H9 (cell line): ENCODE data around the gene CEP120. TPM values are rescaled to one million over a fixed set of nuclear protein-coding genes. Genes with fewer than 3 reads are reported as not detected.

ENCODE experiments used
- DNase-seq: peaks from one replicate; pipeline ENCODE4 v3.0.0-alpha.2; 2017
- H2AFZ ChIP-seq: one replicate; pipeline ENCODE4 v1.6.1; 2013; ENCODE audit warnings: mild to moderate bottlenecking, low read length, control low read depth, moderate library complexity
- H2AK5ac ChIP-seq: 2 replicates; pipeline ENCODE4 v1.6.1; 2013; ENCODE audit warnings: low read length, control low read depth, mixed read lengths; ENCODE audit not compliant: insufficient read length
- H2BK120ac ChIP-seq: one replicate; pipeline ENCODE4 v1.6.1; 2013; ENCODE audit warnings: low read depth, mild to moderate bottlenecking, low read length, control low read depth, inconsistent platforms; ENCODE audit not compliant: poor library complexity, severe bottlenecking
- H2BK12ac ChIP-seq: 2 replicates; pipeline ENCODE4 v1.6.1; 2013; ENCODE audit warnings: low read length, control low read depth, mixed read lengths, low read depth; ENCODE audit not compliant: insufficient read length
- H2BK15ac ChIP-seq: 2 replicates; pipeline ENCODE4 v1.6.1; 2013; ENCODE audit warnings: low read depth, low read length, control low read depth
- H2BK20ac ChIP-seq: one replicate; pipeline ENCODE4 v1.6.1; 2013; ENCODE audit warnings: low read depth, mild to moderate bottlenecking, low read length, control low read depth, inconsistent platforms; ENCODE audit not compliant: poor library complexity, severe bottlenecking
- H2BK5ac ChIP-seq: 2 replicates; pipeline ENCODE4 v1.6.1; 2013; ENCODE audit warnings: low read length, control low read depth, mixed read lengths; ENCODE audit not compliant: insufficient read length
- H3K14ac ChIP-seq: 2 replicates; pipeline ENCODE4 v1.6.1; 2013; ENCODE audit warnings: low read length, control low read depth; ENCODE audit not compliant: insufficient read depth
- H3K18ac ChIP-seq: 2 replicates; pipeline ENCODE4 v1.6.1; 2013; ENCODE audit warnings: low read depth, mild to moderate bottlenecking, mixed read lengths, low read length, control low read depth; ENCODE audit not compliant: insufficient read length
- H3K23ac ChIP-seq: 2 replicates; pipeline ENCODE4 v1.6.1; 2013; ENCODE audit warnings: low read length, control low read depth, mixed read lengths, low read depth; ENCODE audit not compliant: insufficient read length
- H3K23me2 ChIP-seq: 2 replicates; pipeline ENCODE4 v1.6.1; 2013; ENCODE audit warnings: low read depth, mild to moderate bottlenecking, mixed read lengths, low read length, control low read depth; ENCODE audit not compliant: insufficient read length, poor library complexity, severe bottlenecking
- H3K27ac ChIP-seq: 2 replicates; pipeline ENCODE4 v1.5.1; 2013; ENCODE audit warnings: low read length, control low read depth, mixed read lengths, low read depth; ENCODE audit not compliant: insufficient read length
- H3K27me3 ChIP-seq: 2 replicates; pipeline ENCODE4 v1.6.1; 2013; ENCODE audit warnings: low read length, control low read depth, inconsistent platforms; ENCODE audit not compliant: insufficient read depth
- H3K4ac ChIP-seq: 2 replicates; pipeline ENCODE4 v1.6.1; 2013; ENCODE audit warnings: low read depth, mild to moderate bottlenecking, control low read depth, inconsistent platforms, low read length, moderate library complexity
- H3K4me1 ChIP-seq: 2 replicates; pipeline ENCODE4 v1.6.1; 2013; ENCODE audit warnings: low read length, control low read depth, inconsistent platforms; ENCODE audit not compliant: insufficient read depth
- H3K4me2 ChIP-seq: 2 replicates; pipeline ENCODE4 v1.6.1; 2013; ENCODE audit warnings: low read length, control low read depth, mixed read lengths; ENCODE audit not compliant: insufficient read length, insufficient read depth
- H3K56ac ChIP-seq: 2 replicates; pipeline ENCODE4 v1.6.1; 2013; ENCODE audit warnings: low read depth, mild to moderate bottlenecking, mixed read lengths, low read length, control low read depth; ENCODE audit not compliant: insufficient read length
- H3K79me1 ChIP-seq: 2 replicates; pipeline ENCODE4 v1.6.1; 2013; ENCODE audit warnings: low read depth, mild to moderate bottlenecking, moderate library complexity, low read length, control low read depth, inconsistent platforms; ENCODE audit not compliant: insufficient read depth, poor library complexity, severe bottlenecking
- H3K79me2 ChIP-seq: 2 replicates; pipeline ENCODE4 v1.6.1; 2013; ENCODE audit warnings: low read length, control low read depth, inconsistent platforms; ENCODE audit not compliant: insufficient read depth
- H3K9ac ChIP-seq: 2 replicates; pipeline ENCODE4 v1.6.1; 2013; ENCODE audit warnings: low read length, control low read depth, mixed read lengths; ENCODE audit not compliant: insufficient read length; ENCODE audit errors: extremely low read depth
- H3K9me3 ChIP-seq: one replicate; pipeline ENCODE4 v1.6.1; 2013; ENCODE audit warnings: low read depth, low read length, inconsistent platforms; ENCODE audit not compliant: control insufficient read depth
- H3T11ph ChIP-seq: one replicate; pipeline ENCODE4 v1.6.1; 2013; ENCODE audit warnings: mild to moderate bottlenecking, low read length, control low read depth, inconsistent platforms
- H4K20me1 ChIP-seq: one replicate; pipeline ENCODE4 v1.6.1; 2013; ENCODE audit not compliant: control insufficient read depth, insufficient read length, insufficient read depth
- H4K5ac ChIP-seq: 2 replicates; pipeline ENCODE4 v1.6.1; 2013; ENCODE audit warnings: low read depth, mild to moderate bottlenecking, mixed read lengths, low read length, control low read depth; ENCODE audit not compliant: insufficient read length
- H4K8ac ChIP-seq: replicated peaks from 2 replicates; pipeline ENCODE4 v1.6.1; 2013; ENCODE audit warnings: low read length, control low read depth, mixed read lengths, low read depth; ENCODE audit not compliant: insufficient read length
- H4K91ac ChIP-seq: 2 replicates; pipeline ENCODE4 v1.6.1; 2013; ENCODE audit warnings: low read depth, mild to moderate bottlenecking, moderate library complexity, mixed read lengths, low read length, control low read depth; ENCODE audit not compliant: insufficient read length
- H3K27ac Mint-ChIP-seq, 3 experiments: 2 replicates in 2 of 3; 3 replicates in 1 of 3; pipeline ENCODE4 v1.8.0; 2020 to 2021; ENCODE audit warnings: mixed read lengths in 3 of 3, mild to moderate bottlenecking in 1 of 3, moderate library complexity in 1 of 3
- H3K27me3 Mint-ChIP-seq: 2 replicates; pipeline ENCODE4 v1.8.0; 2021; ENCODE audit warnings: low read depth, mild to moderate bottlenecking, moderate library complexity, mixed read lengths
- H3K36me3 Mint-ChIP-seq, 3 experiments: 2 replicates in 2 of 3; 3 replicates in 1 of 3; pipeline ENCODE4 v1.8.0; 2020 to 2021; ENCODE audit warnings: low read depth in 3 of 3, mixed read lengths in 3 of 3; ENCODE audit not compliant: insufficient read depth in 1 of 3
- H3K4me1 Mint-ChIP-seq, 2 experiments: 2 replicates each; pipeline ENCODE4 v1.8.0; 2020; ENCODE audit warnings: mixed read lengths in 2 of 2
- H3K4me3 Mint-ChIP-seq, 2 experiments: 2 replicates in 1 of 2; 3 replicates in 1 of 2; pipeline ENCODE4 v1.8.0; 2020 to 2021; ENCODE audit warnings: mild to moderate bottlenecking in 2 of 2, mixed read lengths in 2 of 2, moderate library complexity in 1 of 2
- H3K9me3 Mint-ChIP-seq, 2 experiments: 2 replicates in 1 of 2; 3 replicates in 1 of 2; pipeline ENCODE4 v1.8.0; 2020; ENCODE audit warnings: mild to moderate bottlenecking in 2 of 2, mixed read lengths in 2 of 2, moderate library complexity in 1 of 2
- CTCF ChIP-seq: fragments of 200-600 bp; sonication (generic); conservative IDR thresholded peaks from 3 replicates; pipeline ENCODE4 v1.8.0; 2021; ENCODE audit warnings: antibody characterized with exemption, mild to moderate bottlenecking
- WGBS: extraction: QIAGEN DNeasy Blood & Tissue Kit; methylation state at CpG from one replicate; pipeline ENCODE4 v1.1.7; 2013; ENCODE audit warnings: missing lambda C conversion rate, low lambda C conversion rate, mixed read lengths; ENCODE audit not compliant: insufficient read length; ENCODE audit errors: extremely low coverage; 5-methylcytosine and 5-hydroxymethylcytosine counted together
- total RNA-seq: library from RNA; stranded (reverse); gene quantifications from 2 replicates; pipeline ENCODE4 v1.2.1, GENCODE V29; 2021

CEP120 gene
- total RNA-seq, 1 experiment from 2014 or later = 22.5 TPM

- no peak overlapping the region for H2BK20ac ChIP-seq
- H3K4me1 ChIP-seq = no peaks in the 10 kb centered on the region
- no peak for DNase-seq
- Mint-ChIP-seq H3K9me3 (no peaks in the 10 kb centered on the region), H3K4me1 (peaks cover 6 to 7% of the 10 kb centered on the region in 2 experiments), H3K27ac (no peak overlapping the region), H3K4me3 (no peak overlapping the region), H3K36me3 (no peaks in the 10 kb centered on the region), H3K27me3 (0 out of 2 replicates have a peak, but pooled peaks cover 2% of the 10 kb centered on the region)
- H3K4me2 ChIP-seq = no peak overlapping the region
- no peak overlapping the region for H3K27ac ChIP-seq
- no peak for TF ChIP-seq CTCF
- no peak overlapping the region for H2BK15ac ChIP-seq
- no peak overlapping the region for H3K4ac ChIP-seq
- no peak overlapping the region for H3K23ac ChIP-seq
- no peak overlapping the region for H2AK5ac ChIP-seq
- H3K23me2 ChIP-seq = no peaks in the 10 kb centered on the region
- no peak overlapping the region for H2AFZ ChIP-seq
- H3K79me2 ChIP-seq = no peaks in the 10 kb centered on the region
- no peaks in the 10 kb centered on the region for H4K20me1 ChIP-seq
- no peak overlapping the region for H2BK120ac ChIP-seq
- H2BK5ac ChIP-seq = no peak overlapping the region
- no peaks in the 10 kb centered on the region for H3K79me1 ChIP-seq
- H2BK12ac ChIP-seq = no peak overlapping the region
- H4K8ac ChIP-seq = no peak overlapping the region
- no peak overlapping the region for H4K91ac ChIP-seq
- H3K18ac ChIP-seq = no peak overlapping the region
- H3K14ac ChIP-seq = no peak overlapping the region
- H4K5ac ChIP-seq = no peak overlapping the region
- no CpG with 5 or more reads among the region's 3 CpGs for WGBS
- H3T11ph ChIP-seq = no peak overlapping the region
- no peaks in the 10 kb centered on the region for H3K27me3 ChIP-seq
- no peak overlapping the region for H3K56ac ChIP-seq
- no peaks in the 10 kb centered on the region for H3K9me3 ChIP-seq
- H3K9ac ChIP-seq = no peak overlapping the region
Observed at GRCh38 chr5:123429221-123429954, 6.2 kb upstream of the CEP120 start.
